ENCODE data around the gene AKAP17A.
A peak's percentile ranks its signal among the peaks of the same experiment; 100 is the strongest.

DNA sequence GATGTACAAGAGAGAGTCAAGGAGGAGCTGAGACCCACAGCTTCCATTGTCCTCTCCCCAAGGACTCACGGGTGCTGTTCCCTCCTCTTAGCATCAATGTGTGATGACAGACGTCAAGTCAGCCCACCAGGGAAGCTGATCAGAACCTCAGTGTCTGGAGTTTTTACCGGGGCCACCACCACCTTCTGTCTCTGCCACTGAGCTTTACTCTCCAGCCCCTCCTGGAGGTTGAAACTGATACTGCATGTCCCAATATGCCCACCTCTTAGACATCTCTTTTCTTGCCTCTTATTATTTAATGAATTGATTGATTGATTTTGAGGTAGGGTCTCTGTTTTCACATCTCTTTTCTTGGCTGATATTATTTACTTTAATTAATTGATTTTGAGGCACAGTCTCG, 10.3 kb upstream of the AKAP17A start:
- no peak for TF ChIP-seq NKRF (IDR thresholded peaks at IDR 0.05; ENCODE audit: borderline replicate concordance)
- TF ChIP-seq, protein P1, sequence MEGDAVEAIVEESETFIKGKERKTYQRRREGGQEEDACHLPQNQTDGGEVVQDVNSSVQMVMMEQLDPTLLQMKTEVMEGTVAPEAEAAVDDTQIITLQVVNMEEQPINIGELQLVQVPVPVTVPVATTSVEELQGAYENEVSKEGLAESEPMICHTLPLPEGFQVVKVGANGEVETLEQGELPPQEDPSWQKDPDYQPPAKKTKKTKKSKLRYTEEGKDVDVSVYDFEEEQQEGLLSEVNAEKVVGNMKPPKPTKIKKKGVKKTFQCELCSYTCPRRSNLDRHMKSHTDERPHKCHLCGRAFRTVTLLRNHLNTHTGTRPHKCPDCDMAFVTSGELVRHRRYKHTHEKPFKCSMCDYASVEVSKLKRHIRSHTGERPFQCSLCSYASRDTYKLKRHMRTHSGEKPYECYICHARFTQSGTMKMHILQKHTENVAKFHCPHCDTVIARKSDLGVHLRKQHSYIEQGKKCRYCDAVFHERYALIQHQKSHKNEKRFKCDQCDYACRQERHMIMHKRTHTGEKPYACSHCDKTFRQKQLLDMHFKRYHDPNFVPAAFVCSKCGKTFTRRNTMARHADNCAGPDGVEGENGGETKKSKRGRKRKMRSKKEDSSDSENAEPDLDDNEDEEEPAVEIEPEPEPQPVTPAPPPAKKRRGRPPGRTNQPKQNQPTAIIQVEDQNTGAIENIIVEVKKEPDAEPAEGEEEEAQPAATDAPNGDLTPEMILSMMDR (IDR thresholded peaks at IDR 0.05 in 2 of 3, conservative IDR thresholded peaks at IDR 0.05 in 1 of 3; ENCODE audit: insufficient read depth in 2 of 3, low read depth in 1 of 3, low read length in 3 of 3) = peak; percentile 59 to 74 (median 71)
- no peak for TF ChIP-seq RBM22 (IDR thresholded peaks at IDR 0.05; ENCODE audit: low read depth, low read length, poor library complexity, severe bottlenecking)
- TF ChIP-seq CBX3 (IDR thresholded peaks at IDR 0.05; ENCODE audit: borderline replicate concordance in 1 of 2, low read length in 2 of 2) = no peak
- TF ChIP-seq BRCA1 (IDR thresholded peaks at IDR 0.05) = no peak
- TF ChIP-seq BRCA1 (CRISPR knock-in tag; IDR thresholded peaks at IDR 0.05) = no peak
- no peak for TF ChIP-seq JUN (IDR thresholded peaks at IDR 0.05; ENCODE audit: borderline replicate concordance, low read depth, low read length)
- TF ChIP-seq JUN (CRISPR knock-in tag; IDR thresholded peaks at IDR 0.05; ENCODE audit: borderline replicate concordance) = no peak
- no peak for TF ChIP-seq NFYB (IDR thresholded peaks at IDR 0.05; ENCODE audit: extremely low read depth, insufficient read length)
- TF ChIP-seq CHD1 (IDR thresholded peaks at IDR 0.05; ENCODE audit: low read length) = no peak
